HEK293 (cell line): ENCODE results near the gene CORO2B.

ENCODE experiments used
- ZFP41 ChIP-seq: fragments of 450-650 bp; formaldehyde crosslinking; IDR thresholded peaks from 2 replicates; pipeline ENCODE4 v1.5.1; 2016; ENCODE audit warnings: missing biosample characterization, missing genetic modification characterization, borderline replicate concordance
- ZNF155 ChIP-seq: fragments of 450-650 bp; formaldehyde crosslinking; IDR thresholded peaks from 2 replicates; pipeline ENCODE4 v1.5.1; 2016; ENCODE audit warnings: missing biosample characterization, missing genetic modification characterization
- ZNF501 ChIP-seq: fragments of 450-650 bp; formaldehyde crosslinking; IDR thresholded peaks from 2 replicates; pipeline ENCODE4 v1.5.1; 2016; ENCODE audit warnings: missing biosample characterization, missing genetic modification characterization
- TF ChIP-seq, protein P1 (sequence below): sonication (generic); formaldehyde crosslinking; IDR thresholded peaks from 2 replicates; pipeline ENCODE4 v1.8.1; 2022; ENCODE audit warnings: mild to moderate bottlenecking, moderate library complexity, missing genetic modification reagents
- TF ChIP-seq, protein P2 (sequence below): fragments of 450-650 bp; formaldehyde crosslinking; IDR thresholded peaks from 2 replicates; pipeline ENCODE4 v1.5.1; 2016; ENCODE audit warnings: missing biosample characterization, missing genetic modification characterization

DNA sequence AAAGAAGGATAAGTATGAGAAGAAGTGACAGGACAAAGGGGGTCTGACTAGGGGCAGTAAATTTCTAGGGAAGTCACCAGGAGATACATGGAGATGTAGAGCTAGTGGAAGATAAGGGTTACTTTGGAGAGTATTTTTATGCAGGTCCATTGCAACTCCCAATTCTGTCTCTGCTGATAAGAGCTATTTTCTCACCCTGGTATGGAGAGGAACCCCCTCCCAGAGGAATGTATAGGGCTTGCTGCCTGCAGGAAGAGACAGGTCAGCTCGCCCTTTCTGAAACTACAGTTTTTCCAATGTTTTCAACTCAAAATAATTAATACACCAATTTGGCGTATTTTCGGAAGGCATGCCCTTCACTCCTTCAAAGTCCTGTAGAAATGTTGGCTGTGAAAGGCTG is 11.4 kb upstream of the CORO2B start:
- no peak for TF ChIP-seq ZFP41
- TF ChIP-seq, protein P1, sequence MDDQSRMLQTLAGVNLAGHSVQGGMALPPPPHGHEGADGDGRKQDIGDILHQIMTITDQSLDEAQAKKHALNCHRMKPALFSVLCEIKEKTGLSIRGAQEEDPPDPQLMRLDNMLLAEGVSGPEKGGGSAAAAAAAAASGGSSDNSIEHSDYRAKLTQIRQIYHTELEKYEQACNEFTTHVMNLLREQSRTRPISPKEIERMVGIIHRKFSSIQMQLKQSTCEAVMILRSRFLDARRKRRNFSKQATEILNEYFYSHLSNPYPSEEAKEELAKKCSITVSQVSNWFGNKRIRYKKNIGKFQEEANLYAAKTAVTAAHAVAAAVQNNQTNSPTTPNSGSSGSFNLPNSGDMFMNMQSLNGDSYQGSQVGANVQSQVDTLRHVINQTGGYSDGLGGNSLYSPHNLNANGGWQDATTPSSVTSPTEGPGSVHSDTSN (CRISPR knock-in tag), result no peak
- TF ChIP-seq, protein P2, sequence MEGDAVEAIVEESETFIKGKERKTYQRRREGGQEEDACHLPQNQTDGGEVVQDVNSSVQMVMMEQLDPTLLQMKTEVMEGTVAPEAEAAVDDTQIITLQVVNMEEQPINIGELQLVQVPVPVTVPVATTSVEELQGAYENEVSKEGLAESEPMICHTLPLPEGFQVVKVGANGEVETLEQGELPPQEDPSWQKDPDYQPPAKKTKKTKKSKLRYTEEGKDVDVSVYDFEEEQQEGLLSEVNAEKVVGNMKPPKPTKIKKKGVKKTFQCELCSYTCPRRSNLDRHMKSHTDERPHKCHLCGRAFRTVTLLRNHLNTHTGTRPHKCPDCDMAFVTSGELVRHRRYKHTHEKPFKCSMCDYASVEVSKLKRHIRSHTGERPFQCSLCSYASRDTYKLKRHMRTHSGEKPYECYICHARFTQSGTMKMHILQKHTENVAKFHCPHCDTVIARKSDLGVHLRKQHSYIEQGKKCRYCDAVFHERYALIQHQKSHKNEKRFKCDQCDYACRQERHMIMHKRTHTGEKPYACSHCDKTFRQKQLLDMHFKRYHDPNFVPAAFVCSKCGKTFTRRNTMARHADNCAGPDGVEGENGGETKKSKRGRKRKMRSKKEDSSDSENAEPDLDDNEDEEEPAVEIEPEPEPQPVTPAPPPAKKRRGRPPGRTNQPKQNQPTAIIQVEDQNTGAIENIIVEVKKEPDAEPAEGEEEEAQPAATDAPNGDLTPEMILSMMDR (tag by site-specific recombination), result no peak
- TF ChIP-seq ZNF155 (tag by site-specific recombination), result no peak
- no peak for TF ChIP-seq ZNF501 (tag by site-specific recombination)
